Lung microvascular endothelial cell (primary cell): ENCODE data around the gene SGO1. TPM values are rescaled to one million over a fixed set of nuclear protein-coding genes. Genes with fewer than 3 reads are reported as not detected.
A peak's percentile ranks its signal among the peaks of the same experiment; 100 is the strongest.

Experiments
- DNase-seq, 2 donors: peaks; one replicate each; pipeline versions ENCODE4 v3.0.0 to v3.0.0-alpha.2; 2010; ENCODE audit warnings: low read depth in 2 of 2
- total RNA-seq: library from RNA; depleted of rRNA; stranded (reverse); fragments of >200 nt; gene quantifications from 2 replicates; pipeline ENCODE4 v1.2.1, GENCODE V29; 2014

SGO1 gene
- total RNA-seq, 1 donor from 2014 or later: 0.99 TPM

DNA sequence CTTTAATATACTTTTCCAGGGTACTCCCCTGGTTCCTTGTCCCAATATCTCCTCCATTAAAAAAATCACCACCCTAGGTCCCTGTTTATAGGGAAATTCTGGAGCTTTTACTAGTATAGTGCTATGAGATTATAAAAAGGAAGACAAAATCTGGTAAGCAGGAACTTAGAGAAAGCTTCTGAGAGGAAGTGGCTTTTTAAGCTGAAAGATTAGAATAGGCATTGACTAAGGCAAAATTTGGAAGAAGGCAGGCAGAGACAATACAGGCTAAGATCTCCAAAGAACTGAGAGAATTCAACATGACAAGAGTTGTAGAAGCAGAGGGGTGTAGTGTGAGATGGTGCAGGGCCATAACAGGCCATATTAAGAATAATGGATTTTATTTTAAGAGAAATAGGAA is 25.8 kb downstream of the SGO1 start:
- DNase-seq: no peak

DNA sequence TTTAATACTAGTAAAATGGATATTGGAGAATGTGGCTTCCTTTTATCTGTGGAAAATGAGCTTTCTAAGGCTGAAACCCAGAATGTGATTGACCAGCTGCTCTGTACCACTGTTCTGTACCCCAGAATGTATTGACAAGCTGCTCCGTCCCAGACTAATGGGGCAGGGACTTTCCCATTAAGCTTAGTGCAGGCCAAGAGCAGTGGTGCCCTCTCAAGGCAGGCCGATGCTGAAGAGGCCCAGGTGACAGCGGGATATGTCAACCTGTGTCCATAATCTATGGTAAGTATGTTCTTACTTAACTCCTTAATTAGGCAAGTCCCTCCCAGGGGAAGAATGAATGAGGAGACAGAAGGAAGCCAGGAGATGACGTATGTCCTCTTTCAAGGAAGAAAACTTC is 31.1 kb downstream of the SGO1 start:
- DNase-seq: no peak

- DNase-seq: no peak
These were observed 31.9 kb downstream of the SGO1 start for GRCh38 chr3:20154078-20154477.

DNA sequence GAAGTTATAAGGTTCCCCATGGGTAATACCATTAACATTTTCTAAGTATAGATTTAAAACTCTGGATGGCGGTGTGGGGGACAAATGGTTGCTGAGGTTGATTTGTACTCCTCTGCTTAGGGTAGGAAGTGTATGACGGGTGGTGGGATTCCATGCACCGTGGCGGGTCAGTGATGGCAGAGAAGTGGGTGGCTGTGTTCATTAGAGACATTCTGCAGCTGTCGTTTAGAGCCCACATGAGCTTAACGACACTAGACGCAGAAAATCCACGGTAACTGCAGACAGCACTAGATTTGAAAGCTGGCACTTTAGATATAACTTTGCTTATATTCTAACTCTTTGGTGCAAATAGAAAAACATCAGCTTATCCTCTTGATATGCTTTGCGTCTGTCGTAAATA is 37.5 kb downstream of the SGO1 start:
- no peak for DNase-seq

- no peak for DNase-seq
These were observed 38.6 kb downstream of the SGO1 start for GRCh38 chr3:20147361-20147760.

- DNase-seq: no peak
These were observed 39.7 kb downstream of the SGO1 start for GRCh38 chr3:20146301-20146700.

GRCh38 chr3:20145874-20146273 is 40.1 kb downstream of the SGO1 start:
- DNase-seq: no peak

- no peak for DNase-seq
These were observed 42.5 kb downstream of the SGO1 start for GRCh38 chr3:20143519-20143918.

DNA sequence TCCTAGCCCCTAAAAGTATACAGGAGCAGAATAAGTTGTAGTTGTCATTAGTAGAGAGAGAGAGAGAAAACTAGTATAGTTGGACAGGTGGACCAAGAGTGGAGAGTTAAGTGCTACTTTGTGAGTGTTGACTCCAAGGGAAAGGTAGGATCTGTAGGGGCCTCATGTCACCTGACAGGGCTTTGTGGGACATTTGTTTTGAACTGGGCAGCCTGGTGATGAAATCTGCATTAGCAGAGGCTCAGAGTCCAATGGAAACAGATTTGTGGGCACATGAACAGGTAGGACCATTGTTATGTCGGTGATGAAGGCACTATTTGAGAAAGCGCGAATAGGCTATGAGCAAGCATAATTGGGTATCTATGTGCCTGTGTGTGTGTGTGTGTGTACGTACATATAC is 43.5 kb downstream of the SGO1 start:
- no peak for DNase-seq

DNA sequence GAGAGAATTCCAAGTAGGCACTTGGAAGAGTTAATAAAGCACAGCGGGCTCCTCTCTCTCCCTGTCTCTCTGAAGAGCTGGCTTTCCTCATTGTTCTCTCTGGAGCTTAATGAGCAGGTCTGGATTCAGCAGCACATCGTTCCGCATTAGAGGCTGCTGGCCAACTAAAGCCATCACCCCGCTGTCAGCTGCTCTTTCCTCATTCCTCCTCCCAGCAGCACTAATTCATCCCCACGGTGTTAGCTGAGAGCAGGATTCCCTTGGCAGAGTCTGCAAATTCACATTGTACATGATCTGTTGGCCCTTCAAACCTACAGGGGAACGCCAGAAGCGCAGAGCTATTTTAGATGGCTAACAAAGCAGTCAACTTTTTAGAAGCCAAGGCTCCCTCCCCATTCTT is 44.2 kb downstream of the SGO1 start:
- peak in 1 of 2 donors; percentile 37 for DNase-seq

DNA sequence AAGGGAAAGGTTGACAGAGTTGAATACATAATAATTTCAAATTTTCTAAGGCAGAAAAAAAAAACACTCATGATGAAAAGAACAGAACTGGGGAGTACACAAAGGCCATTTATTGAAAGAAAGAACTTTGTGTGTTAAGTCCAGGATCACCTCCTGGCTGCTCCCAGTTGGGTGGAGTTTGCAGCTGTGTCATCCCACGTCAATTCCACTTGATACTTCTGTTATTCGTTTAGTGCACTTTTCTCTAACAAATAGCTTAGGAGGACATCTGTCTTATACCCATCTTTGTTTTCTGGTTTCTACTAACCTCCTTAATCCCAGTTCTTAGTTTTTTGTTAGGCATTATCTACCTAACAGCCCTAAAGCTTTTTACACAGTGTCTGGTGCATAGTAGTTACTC is 44.7 kb downstream of the SGO1 start:
- DNase-seq: no peak

- DNase-seq: no peak
These were observed 45.1 kb downstream of the SGO1 start for GRCh38 chr3:20140881-20141280.

DNA sequence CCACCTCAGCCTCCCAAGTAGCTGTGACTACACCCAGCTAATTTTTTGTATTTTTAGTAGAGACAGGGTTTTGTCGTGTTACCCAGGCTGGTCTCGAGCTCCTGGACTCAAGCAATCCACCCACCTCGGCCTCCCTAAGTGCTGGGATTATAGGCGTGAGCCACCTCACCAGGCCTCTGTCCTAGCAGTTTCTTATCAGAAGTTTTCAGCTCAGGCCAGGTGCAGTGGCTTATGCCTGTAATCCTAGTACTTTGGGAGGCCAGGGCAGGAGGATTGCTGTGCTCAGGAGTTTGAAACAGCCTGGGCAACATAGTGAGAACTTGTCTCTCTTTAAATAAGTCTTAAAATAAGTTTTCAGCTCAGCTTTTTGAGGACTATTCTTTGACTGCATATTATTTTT is 48.4 kb downstream of the SGO1 start:
- no peak for DNase-seq

DNA sequence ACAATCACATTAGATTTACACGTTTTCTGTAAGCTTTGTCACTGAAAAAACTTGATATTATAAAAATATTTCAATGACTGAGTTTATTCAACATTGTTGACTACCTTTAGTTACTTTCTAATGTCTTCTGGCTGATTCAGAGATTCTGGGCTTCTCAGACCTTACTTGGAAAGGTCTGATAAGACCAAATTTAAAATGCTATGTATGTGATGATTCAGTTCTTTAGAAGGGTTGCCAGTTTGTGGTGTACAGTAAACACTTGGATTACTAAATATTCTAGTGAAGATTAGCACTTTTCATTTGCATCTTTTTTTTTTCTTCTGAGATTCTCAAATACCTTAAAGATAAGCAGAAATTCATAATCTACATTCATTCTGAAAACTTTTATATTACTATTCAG is 49.8 kb downstream of the SGO1 start:
- no peak for DNase-seq

GRCh38 chr3:20130106-20130505 is 55.9 kb downstream of the SGO1 start:
- no peak for DNase-seq

DNA sequence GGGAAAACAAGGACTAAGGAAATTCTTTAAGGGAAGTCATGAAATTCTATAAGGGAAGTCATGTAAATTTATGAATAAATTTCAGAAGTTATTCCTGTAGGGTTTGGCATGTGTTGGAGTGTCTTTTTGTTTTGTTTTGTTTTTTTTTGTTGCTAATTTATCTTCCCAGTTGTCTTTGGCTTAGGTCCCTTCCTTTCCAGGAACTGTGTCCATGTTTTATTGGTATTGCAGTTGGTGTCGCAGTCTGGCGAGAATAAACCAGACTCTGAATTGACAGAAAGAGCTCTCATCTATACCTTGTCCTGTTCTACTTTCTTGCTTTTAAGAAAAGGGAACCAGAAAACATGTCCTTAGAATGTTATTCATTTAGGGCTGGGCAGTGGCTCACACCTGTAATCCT is 57.6 kb downstream of the SGO1 start:
- peak in 1 of 2 donors; percentile 39 for DNase-seq

DNA sequence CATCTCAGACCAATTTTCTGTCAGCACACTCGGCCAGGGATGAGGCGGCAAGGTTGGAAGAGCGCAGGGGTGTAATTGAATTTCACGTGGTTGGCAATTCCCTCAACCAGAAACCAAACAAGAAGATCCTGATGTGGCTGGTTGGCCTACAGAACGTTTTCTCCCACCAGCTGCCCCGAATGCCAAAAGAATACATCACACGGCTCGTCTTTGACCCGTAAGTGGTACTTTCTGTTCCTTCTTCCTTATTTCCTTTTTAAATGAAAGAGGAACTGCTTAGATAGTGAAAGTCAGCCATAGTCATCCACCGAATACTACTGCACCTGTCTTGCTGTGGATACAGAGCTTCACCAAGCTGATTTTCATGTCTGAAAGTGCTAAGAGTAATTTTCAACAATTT is 60.1 kb downstream of the SGO1 start:
- DNase-seq: no peak

- no peak for DNase-seq
These were observed 60.7 kb downstream of the SGO1 start for GRCh38 chr3:20125289-20125688.

DNA sequence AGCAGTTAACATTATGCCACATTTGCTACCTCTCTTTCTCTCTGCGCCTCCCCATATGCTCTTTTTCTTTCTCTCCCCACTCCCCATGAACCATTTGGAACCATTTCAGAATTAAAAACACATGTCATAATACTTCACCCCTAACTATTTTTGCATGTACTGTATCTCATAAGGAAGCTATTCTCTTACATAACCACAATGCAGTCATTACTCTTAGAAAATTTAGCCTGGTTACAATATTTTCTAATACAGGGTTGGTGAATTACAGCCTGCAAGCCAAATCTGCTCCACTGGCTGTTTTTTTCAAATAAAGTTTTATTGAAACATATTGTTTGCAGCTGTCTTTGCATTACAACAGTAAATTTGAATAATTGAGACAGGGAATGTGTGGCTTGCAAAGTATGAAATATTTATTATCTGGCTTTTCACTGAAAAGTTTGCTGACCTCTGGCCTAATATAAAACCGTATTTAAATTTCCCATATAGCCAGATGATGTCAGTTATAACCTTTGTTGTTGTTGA is 62.8 kb downstream of the SGO1 start:
- no peak for DNase-seq

- no peak for DNase-seq
These were observed 64.9 kb downstream of the SGO1 start for GRCh38 chr3:20121088-20121487.
